Activated CD4-positive, alpha-beta T cell treated with anti-CD3 and anti-CD28 coated beads for 1 hour (primary cell): ENCODE data around the gene PHIP.

ENCODE experiments used
- DNase-seq: peaks from one replicate; pipeline ENCODE4 v3.0.0-alpha.2; 2020

Gene PHIP

DNA sequence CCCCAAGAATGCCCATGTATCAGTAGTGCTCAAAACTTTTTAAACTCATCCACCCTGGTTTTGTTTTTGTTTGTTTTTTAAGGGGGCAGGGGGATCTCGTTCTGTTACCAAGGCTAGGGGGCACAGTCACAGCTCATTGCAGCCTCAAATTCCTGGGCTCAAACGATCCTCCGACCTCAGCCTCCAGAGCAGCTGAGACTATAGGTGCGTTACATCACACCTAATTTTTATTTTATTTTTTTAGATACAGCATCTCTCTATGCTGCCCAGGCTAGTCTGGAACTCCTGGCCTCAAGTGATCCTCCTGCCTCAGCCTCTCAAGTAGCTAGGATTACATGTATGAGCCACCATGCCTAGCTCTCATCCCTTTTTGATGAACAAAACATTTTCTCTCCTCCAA lies 11.2 kb downstream of the PHIP start:
- DNase-seq, result no peak

- DNase-seq, result no peak
Observed at GRCh38 chr6:79066330-79066729, 11.7 kb downstream of the PHIP start.

GRCh38 chr6:79065232-79065631 lies 12.8 kb downstream of the PHIP start:
- DNase-seq, result no peak

DNA sequence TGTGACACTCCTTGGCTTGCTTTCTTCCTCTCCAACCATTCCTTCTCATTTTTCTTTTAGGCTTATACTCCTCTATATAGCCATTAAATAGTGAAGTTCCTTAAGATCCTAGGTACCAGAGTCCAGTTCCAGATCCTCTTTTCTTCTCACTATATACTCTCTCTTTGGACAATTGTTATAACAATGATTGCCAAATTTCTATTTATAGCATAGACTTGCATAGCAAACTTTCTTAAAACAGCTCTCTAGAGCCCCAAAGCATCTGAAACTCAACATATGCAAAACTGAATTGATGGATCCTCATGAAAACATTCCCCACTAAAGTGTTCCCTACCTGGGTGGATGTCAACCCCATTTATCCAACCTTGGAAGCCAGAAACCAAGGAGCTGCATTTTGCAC lies 13.4 kb downstream of the PHIP start:
- DNase-seq, result no peak

DNA sequence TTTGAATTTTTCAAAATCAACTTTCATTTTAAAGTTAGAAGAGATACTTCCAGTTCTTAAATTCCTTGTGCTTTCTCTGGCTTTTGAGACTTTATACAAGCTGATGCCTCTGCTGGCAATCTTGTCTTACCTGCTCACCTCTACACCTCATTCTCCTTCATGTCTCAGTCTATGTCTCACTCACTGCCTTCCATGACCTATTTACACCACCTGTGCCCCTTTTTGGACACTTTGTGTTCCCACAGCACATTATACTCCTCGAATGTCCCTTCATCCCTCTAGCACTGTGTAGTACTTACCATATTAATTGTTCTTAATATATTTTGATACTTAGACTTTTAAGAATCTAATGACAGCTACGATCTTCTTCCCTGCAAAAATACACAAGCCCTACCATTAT lies 15.3 kb downstream of the PHIP start:
- DNase-seq, result no peak

- DNase-seq, result no peak
Observed at GRCh38 chr6:79057746-79058145, 20.3 kb downstream of the PHIP start.

DNA sequence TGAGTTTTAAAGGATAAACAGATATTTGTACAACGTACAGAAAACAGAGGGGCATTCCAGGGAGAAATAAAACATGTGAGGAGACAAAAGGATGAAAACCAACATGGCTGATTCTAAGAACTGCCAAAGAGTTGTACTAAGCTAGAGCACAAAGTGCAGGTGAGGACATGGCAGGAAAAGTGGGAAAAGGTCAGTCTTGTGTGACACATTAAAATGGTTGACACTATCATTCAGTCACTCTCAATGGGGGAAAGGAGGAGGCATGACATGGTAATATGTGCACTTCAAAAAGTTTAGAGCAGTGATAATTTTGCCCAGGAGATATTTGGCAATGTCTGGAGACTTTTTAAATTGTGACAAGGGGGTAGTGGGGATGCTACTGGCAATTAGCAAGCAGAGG lies 21.8 kb downstream of the PHIP start:
- no peak for DNase-seq

DNA sequence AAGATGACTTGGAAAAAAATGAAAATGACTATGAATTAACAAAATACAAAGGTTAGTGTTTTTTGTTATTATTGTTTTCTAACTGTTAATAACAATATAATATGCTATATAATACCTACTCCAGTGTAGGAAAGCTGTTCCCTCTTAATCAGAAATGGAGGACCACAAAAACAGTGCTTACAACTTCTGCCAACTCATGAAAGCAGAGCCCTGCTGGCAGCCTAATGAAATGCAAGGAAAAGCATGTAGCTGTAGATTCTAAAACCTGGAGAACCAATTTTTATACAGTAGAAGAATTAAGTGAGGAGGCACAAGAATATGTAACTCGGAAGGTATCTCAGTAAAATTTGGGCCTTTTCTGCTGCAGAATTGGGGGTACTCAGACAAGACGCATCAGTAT lies 29.4 kb downstream of the PHIP start:
- DNase-seq, result no peak

GRCh38 chr6:79047072-79047471 lies 31.0 kb downstream of the PHIP start:
- DNase-seq, result no peak

GRCh38 chr6:79045966-79046365 lies 32.1 kb downstream of the PHIP start:
- no peak for DNase-seq

GRCh38 chr6:79042799-79043126 lies 35.3 kb downstream of the PHIP start:
- no peak for DNase-seq

DNA sequence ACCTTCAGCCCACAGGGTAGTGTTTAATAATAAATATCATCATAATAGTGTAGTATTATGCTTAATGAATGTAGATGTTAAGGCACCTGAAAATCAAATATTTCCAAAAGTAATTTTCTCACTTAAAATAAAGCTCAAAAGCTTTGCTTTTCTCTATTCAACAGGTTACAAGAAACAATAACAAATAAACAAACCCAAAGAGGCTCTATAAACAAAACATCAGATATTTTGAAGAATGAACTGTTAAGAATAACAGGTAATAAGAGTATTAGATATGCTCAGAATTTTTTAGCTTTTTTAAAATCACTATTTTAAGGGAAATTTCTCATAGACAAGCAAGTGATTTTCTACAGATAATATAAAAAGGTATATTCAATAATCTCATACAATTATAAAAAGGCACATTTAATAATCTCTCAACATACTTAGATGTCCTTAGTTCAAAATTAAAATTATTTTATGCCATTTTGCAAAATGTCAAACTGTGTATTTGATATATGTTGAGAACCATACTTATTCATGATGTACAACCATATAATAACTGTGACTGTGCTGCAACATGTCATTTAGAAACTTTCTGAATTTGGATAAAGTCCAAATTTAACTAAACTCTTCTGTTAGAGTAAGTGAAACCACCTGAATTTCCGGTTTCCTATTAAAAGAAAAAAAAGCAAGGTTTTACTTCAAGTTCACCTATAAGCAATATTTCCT lies 35.8 kb downstream of the PHIP start:
- DNase-seq, result no peak

DNA sequence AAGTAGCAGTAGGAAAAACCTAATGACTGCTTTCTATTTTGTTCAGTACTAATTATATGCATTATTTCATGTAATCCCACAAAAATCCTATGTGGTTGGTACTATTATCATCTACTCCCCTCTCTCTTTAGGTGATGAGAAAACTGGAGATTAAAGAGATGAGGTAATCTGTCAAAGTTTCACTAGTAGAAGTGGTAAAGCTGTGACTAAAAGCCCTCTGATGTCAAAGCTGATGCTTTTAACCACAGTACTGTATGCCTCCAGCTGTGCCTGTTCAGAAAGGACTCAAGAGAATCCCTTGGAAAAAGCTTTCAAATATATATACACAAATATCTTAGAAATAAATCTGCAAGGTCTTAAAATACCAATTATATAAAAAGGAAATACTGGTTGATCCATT lies 38.0 kb downstream of the PHIP start:
- no peak for DNase-seq

GRCh38 chr6:79038061-79038460 lies 40.0 kb downstream of the PHIP start:
- DNase-seq, result no peak

GRCh38 chr6:79034865-79035264 lies 43.2 kb downstream of the PHIP start:
- no peak for DNase-seq

DNA sequence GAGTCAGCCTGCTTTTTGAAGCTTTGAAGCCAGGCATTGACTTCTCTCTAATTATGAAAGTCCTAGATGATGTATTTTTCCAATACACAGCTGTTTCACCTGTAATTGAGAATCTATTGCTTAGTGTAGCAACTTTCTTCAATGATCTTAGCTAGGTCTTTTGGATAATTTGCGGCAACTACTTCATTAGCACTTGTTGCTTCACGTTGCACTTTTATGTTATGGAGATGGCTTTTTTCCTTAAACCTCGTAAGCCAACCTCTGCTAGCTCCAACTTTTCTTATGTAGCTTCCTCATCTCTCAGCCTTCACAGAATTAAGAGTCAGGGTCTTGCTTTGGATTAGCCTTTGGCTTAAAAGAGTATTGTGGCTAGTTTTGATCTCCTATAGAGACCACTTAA lies 44.8 kb downstream of the PHIP start:
- DNase-seq, result no peak

DNA sequence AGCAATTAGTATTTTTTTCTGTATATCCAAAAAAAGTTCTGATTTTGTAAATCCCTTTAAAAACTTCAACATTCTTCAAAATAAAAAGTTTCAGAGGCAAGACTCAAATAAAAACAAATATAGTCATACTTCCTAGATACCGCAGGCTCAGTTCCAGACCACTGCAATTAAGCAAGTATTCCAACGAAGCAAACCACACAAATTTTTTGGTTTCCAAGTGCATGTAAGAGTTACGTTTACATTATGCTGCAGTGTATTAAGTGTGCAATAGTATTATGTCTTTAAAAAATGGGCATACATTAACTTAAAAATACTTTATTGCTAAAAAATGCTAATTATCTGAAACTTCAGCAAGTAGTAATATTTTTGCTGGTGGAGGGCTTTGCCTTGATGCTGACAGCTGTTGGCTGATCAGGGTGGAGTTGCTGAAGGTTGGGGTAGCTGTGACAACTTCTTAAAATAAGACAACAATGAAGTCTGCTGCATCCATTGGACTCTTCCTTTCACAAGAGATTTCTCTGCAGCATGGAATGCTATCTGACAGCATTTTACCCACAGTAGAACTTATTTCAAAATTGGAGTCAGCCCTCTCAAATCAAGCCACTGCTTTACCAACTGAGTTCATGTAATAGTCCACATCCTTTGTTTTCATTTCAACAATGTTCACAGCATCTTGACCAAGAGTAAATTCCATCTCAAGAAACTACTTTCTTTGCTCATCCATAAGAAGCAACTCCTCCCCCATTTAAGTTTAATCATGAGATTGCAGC lies 46.0 kb downstream of the PHIP start:
- no peak for DNase-seq

DNA sequence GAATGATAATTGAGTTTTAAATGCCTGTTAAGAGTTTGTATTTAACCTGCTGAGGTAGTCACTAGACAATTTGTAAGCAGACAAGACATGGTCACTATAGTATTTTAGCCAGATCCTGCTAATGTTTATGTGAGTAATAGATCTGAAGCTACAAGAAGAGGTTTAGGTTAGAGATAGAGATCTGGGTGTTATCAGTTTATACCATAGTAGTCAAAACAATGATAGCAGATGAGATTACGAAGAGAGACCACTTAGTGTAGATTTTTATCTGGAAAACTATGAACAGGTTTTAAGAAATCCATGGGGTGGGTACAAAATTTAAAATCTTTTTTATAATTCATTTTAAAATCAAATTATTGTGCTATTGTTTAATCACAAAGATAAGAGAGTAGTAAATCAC lies 47.5 kb downstream of the PHIP start:
- DNase-seq, result no peak

DNA sequence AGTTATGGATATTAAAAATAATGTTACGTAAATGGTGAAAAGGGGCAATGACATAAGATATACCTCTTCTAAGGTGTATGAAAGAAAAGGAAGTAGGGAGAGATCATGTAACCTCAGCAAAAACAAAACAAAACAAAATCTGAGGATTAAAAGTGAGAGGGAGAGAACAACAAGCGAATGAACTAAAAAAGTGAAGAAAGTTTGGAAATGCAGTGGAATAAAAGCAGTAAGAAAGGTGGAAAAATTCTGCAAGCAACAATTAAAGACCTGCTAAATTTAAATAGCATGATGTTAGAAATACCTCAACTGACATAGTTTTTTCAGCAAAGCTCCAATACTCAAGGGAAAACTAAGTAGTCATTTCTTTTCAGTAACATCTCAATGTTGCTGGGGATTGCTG lies 48.0 kb downstream of the PHIP start:
- no peak for DNase-seq

DNA sequence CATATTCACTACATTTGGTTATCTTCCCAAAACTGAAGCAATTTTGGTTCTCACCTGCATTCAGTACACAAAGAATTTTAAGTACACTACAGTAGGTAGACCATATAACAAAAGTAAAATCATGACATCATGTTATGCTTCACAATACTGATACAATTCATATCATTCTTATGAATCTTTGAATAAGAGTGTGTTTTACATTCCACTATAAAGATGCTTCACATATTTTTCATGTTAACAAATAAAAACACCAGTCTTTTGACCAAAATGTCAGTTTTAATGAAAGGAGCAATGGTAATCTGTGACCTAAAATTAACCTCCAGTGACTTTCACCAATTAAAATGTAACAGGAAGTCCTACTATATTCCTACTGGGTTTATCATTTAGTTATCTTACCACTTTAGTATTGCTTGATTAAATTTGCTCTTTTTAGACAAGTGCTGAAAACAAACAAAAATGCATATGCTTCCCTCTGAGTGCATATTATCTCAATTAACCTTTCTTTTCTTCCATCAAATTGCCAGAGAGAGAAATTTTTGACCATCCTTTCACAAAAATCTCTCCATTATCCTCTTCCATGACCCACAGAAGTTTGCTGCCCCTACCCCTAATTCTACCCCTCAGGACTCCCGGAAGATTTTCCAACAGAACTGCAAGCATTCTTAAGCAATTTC lies 49.3 kb downstream of the PHIP start:
- no peak for DNase-seq

DNA sequence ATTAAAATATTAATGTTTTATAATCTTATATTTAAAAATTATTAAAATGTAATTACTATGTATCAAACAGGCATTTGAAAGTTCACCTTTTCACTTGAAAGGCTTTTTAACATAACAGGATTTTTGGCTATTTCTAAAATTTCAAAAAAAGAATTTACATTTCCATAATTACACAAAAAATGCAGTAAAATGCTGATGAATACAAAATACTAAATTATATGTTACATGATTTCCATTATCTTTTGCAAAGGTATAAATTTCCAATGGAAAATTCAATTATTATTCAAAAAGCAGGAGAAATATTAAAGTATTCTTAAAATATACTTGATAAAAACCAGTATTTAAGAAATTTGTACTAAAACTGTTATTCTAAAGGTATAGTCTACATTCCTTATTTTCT lies 66.1 kb downstream of the PHIP start:
- DNase-seq, result no peak

DNA sequence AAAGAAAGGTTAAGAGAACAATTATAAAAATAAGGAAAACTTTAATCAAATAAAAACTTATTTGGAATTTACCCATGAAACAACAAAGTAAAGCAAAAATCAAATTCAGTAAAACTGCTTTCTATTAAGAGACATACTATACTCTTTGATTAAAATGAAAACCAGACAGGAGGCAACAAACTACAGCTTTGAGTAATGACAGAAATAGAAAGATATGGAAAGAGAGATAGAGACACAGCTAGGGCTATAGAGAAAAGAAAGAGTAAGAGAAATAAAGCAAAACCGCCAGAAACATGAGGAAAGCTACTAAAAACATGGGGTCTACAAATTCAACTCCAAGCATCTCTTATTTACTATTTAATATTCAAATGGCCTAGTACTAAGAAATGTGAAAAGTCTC lies 67.6 kb downstream of the PHIP start:
- no peak for DNase-seq

- no peak for DNase-seq
Observed at GRCh38 chr6:79009819-79010218, 68.2 kb downstream of the PHIP start.

DNA sequence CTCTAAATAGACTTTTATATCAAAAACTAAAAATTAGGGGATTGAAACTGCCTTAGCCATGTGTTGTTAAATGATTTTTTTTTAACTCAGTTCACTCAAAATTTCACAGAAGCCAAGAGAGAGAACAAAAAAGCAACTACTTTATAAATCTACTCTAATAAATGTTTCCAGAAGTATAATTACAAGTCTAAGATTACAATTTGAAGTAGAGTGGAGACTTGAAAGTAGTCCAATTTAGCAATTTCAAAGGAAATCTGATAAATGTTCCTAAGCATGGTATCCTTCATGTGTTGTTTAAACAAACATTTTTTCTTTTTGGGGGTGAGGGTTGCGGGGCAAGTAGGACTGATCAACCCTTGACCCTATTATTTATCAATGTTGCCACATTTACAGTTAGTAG lies 72.6 kb downstream of the PHIP start:
- no peak for DNase-seq
